Activated CD4-positive, alpha-beta memory T cell treated with anti-CD3 and anti-CD28 coated beads for 36 hours (primary cell): ENCODE data around the gene ARHGAP15. TPM values are rescaled to one million over a fixed set of nuclear protein-coding genes. Genes with fewer than 3 reads are reported as not detected.
A peak's percentile ranks its signal among the peaks of the same experiment; 100 is the strongest.

Experiments used
- CTCF ChIA-PET: fragments of 350-600 bp; sonication (Branson Sonifier 250); formaldehyde crosslinking; loops from one replicate; lab custom pipeline; 2021; ENCODE audit warnings: antibody characterized with exemption, inconsistent platforms; lab: Charles Lee
- POLR2A ChIA-PET: fragments of 350-600 bp; sonication (Branson Sonifier 250); formaldehyde crosslinking; loops from one replicate; lab custom pipeline; 2021; ENCODE audit warnings: antibody characterized with exemption; lab: Charles Lee
- DNase-seq: peaks from one replicate; pipeline ENCODE4 v3.0.0-alpha.2; 2020
- H3K27ac Mint-ChIP-seq: one replicate; pipeline ENCODE4 v1.8.0; 2021; ENCODE audit warnings: mixed read lengths
- H3K27me3 Mint-ChIP-seq: one replicate; pipeline ENCODE4 v1.8.0; 2021; ENCODE audit warnings: mixed read lengths
- H3K36me3 Mint-ChIP-seq: one replicate; pipeline ENCODE4 v1.8.0; 2021; ENCODE audit warnings: mixed read lengths
- H3K4me1 Mint-ChIP-seq: one replicate; pipeline ENCODE4 v1.8.0; 2021; ENCODE audit warnings: low read depth, mixed read lengths
- H3K4me3 Mint-ChIP-seq: one replicate; pipeline ENCODE4 v1.8.0; 2021; ENCODE audit warnings: mild to moderate bottlenecking, mixed read lengths
- H3K9me3 Mint-ChIP-seq: one replicate; pipeline ENCODE4 v1.8.0; 2021; ENCODE audit warnings: mixed read lengths
- intact Hi-C: fragments of 100-400 bp; cut with micrococcal nuclease; formaldehyde crosslinking; loops from one replicate; pipeline ENCODE4 v1.15.1; 2023
- total RNA-seq, 2 experiments: library from RNA; stranded (reverse); gene quantifications; one replicate each; pipeline ENCODE4 v1.2.3, GENCODE V29; 2021

Gene ARHGAP15
- total RNA-seq, 2 experiments from 2014 or later: 70.2 to 71.2 TPM

DNA sequence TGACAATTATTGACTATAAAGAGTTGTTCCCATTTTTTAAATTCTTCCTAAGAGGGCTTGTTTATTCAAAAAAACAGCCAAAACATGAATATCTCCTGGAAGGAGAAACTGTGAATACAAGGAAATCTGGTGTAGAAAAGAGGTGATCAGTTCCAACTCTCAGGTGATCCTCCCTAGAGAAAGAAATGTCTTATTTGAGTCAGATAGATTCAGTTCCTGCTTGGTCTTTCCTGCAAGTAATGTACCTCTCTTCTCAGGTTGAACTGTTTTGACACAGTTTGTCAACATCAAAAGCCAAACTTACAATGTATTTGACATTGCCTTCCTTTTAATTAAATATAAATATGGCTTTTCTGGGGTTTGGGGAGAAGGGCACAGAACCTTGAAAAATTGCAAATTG is 567.4 kb downstream of the ARHGAP15 start:
- no peaks in the 10 kb centered on the region for H3K9me3 Mint-ChIP-seq
- no peaks in the 10 kb centered on the region for H3K27me3 Mint-ChIP-seq
- peaks cover 70% of the 10 kb centered on the region for H3K4me1 Mint-ChIP-seq
- no peak overlapping the region for H3K27ac Mint-ChIP-seq
- peaks cover 8% of the 10 kb centered on the region for H3K36me3 Mint-ChIP-seq
- POLR2A ChIA-PET: no interaction called here
- DNase-seq: no peak
- H3K4me3 Mint-ChIP-seq: no peak overlapping the region
- intact Hi-C loops: loop anchor here (1.0 to 5.0 kb wide), 4 partner anchors 8 to 431 kb away; no protein-coding TSS in a partner anchor
- CTCF ChIA-PET: no interaction called here

DNA sequence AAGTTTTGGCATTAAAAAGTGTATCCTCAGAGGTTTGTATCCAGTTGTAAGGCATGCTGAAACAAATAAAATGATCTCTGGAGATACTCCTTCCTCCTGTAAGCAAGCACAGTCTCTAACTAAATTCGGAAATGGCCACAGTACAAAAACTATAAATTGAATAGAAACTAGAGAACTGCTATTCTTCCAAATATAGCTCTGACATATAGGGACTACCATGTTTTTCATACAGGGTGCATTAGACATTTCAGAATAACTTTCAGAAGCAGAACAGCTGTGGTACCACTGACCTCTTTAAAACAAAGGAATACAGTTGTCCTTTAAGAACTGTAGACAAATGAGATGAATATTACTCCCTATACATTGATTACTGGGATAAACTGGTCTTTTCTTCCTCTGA is 568.5 kb downstream of the ARHGAP15 start:
- POLR2A ChIA-PET: interaction anchor here (1.3 kb wide), 2 partner anchors 11 to 33 kb away, joined by 3 to 4 read pairs; no protein-coding TSS in a partner anchor
- Mint-ChIP-seq H3K27ac (peak overlapping the region; percentile 64), H3K27me3 (no peaks in the 10 kb centered on the region), H3K4me3 (no peak overlapping the region), H3K36me3 (peaks cover 4% of the 10 kb centered on the region), H3K4me1 (peaks cover 69% of the 10 kb centered on the region), H3K9me3 (no peaks in the 10 kb centered on the region)
- no peak for DNase-seq
- CTCF ChIA-PET: interaction anchor here (1.4 to 1.7 kb wide), 2 partner anchors 11 to 33 kb away, joined by 4 to 6 read pairs; no protein-coding TSS in a partner anchor
- intact Hi-C loops: loop anchor here (2.0 to 5.0 kb wide), 5 partner anchors 65 to 435 kb away; no protein-coding TSS in a partner anchor

GRCh38 chr2:143698352-143698751 is 569.1 kb downstream of the ARHGAP15 start:
- no peak for DNase-seq
- Mint-ChIP-seq H3K4me3 (no peak overlapping the region), H3K27ac (peak overlapping the region; percentile 64), H3K27me3 (no peaks in the 10 kb centered on the region), H3K4me1 (peaks cover 71% of the 10 kb centered on the region), H3K36me3 (peaks cover 7% of the 10 kb centered on the region), H3K9me3 (no peaks in the 10 kb centered on the region)
- POLR2A ChIA-PET: interaction anchor here (0.6 to 1.4 kb wide), 5 partner anchors 8 to 401 kb away, joined by 3 to 7 read pairs (median 3); no protein-coding TSS in a partner anchor
- CTCF ChIA-PET: interaction anchor here (1.4 to 1.7 kb wide), 2 partner anchors 12 to 32 kb away, joined by 4 to 6 read pairs; no protein-coding TSS in a partner anchor
- intact Hi-C loops: loop anchor here (2.0 to 5.0 kb wide), 5 partner anchors 66 to 436 kb away; no protein-coding TSS in a partner anchor

- Mint-ChIP-seq H3K4me1 (peaks cover 76% of the 10 kb centered on the region), H3K27ac (peak overlapping the region; percentile 64), H3K4me3 (no peak overlapping the region), H3K9me3 (no peaks in the 10 kb centered on the region), H3K36me3 (peaks cover 13% of the 10 kb centered on the region), H3K27me3 (no peaks in the 10 kb centered on the region)
- intact Hi-C loops: loop anchor here (1.0 to 5.0 kb wide), 6 partner anchors 31 to 436 kb away; no protein-coding TSS in a partner anchor
- no peak for DNase-seq
- ChIA-PET CTCF (interaction anchor here (0.5 to 1.4 kb wide), 5 partner anchors 9 to 445 kb away, joined by 3 to 4 read pairs (median 3); no protein-coding TSS in a partner anchor), POLR2A (interaction anchor here (0.6 to 1.5 kb wide), 5 partner anchors 9 to 401 kb away, joined by 3 to 7 read pairs (median 3); no protein-coding TSS in a partner anchor)
Observed at GRCh38 chr2:143698888-143699570, 569.8 kb downstream of the ARHGAP15 start.

DNA sequence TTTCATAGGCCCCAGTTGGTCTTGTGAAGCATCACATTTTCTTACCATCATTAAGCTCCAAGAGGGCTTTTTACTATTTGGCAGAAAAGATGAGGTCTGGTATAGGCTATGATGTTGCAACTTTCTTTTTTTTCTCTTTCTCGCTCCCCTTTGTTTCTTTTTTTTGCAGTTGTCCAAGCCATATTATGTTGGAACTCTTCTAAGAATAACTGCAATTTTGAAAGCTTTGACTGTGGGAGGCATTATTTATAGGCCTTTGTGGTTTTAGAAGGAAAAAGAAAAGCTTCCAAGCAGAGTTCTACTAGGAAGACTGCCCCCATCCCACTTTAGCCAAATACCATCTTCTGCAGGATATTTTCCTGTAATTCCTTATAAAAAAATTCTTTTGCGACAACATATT is 571.6 kb downstream of the ARHGAP15 start:
- POLR2A ChIA-PET: no interaction called here
- CTCF ChIA-PET: interaction anchor here (1.1 to 1.2 kb wide), 2 partner anchors 14 to 210 kb away, joined by 3 to 5 read pairs; no protein-coding TSS in a partner anchor

GRCh38 chr2:143701785-143702184 is 572.6 kb downstream of the ARHGAP15 start:
- ChIA-PET CTCF (interaction anchor here (0.9 kb wide), 1 partner anchor 27 kb away, joined by 3 read pairs; no protein-coding TSS in a partner anchor), POLR2A (no interaction called here)
- no peaks in the 10 kb centered on the region for H3K9me3 Mint-ChIP-seq
- no peak overlapping the region for H3K27ac Mint-ChIP-seq
- DNase-seq: no peak
- no peak overlapping the region for H3K4me3 Mint-ChIP-seq
- H3K27me3 Mint-ChIP-seq: no peaks in the 10 kb centered on the region
- peaks cover 29% of the 10 kb centered on the region for H3K36me3 Mint-ChIP-seq
- H3K4me1 Mint-ChIP-seq: peaks cover 69% of the 10 kb centered on the region
- intact Hi-C loops: no loop called here

More for the DNA sequence above, 571.6 kb downstream of the ARHGAP15 start:
- H3K27me3 Mint-ChIP-seq: no peaks in the 10 kb centered on the region
- peaks cover 23% of the 10 kb centered on the region for H3K36me3 Mint-ChIP-seq
- intact Hi-C loops: no loop called here
- no peaks in the 10 kb centered on the region for H3K9me3 Mint-ChIP-seq
- H3K27ac Mint-ChIP-seq: no peak overlapping the region
- H3K4me1 Mint-ChIP-seq: peaks cover 77% of the 10 kb centered on the region
- H3K4me3 Mint-ChIP-seq: no peak overlapping the region
- no peak for DNase-seq

DNA sequence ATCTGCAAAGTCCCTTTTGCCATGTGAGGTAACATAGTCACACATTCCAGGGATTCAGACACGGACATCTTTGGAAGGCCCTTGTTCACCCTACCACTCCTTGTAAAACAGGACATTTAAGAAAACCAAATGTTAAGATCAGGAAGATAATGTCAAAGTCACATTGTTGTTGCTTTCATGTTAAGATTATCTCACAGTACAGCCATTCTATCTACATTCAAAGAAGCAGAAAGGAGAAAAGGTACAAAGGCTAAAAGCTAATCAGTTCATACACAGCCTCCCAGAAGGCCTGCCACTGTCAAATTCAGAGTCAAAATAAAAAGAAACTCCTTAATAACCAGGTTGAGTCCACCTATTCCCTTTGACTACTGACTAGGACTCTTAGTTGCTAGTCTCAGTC is 573.7 kb downstream of the ARHGAP15 start:
- Mint-ChIP-seq H3K27ac (no peak overlapping the region), H3K27me3 (no peaks in the 10 kb centered on the region), H3K4me1 (peaks cover 59% of the 10 kb centered on the region), H3K4me3 (no peak overlapping the region), H3K9me3 (no peaks in the 10 kb centered on the region), H3K36me3 (peaks cover 39% of the 10 kb centered on the region)
- intact Hi-C loops: no loop called here
- DNase-seq: no peak
- ChIA-PET CTCF (no interaction called here), POLR2A (no interaction called here)

- H3K4me1 Mint-ChIP-seq: peaks cover 46% of the 10 kb centered on the region
- H3K27me3 Mint-ChIP-seq: no peaks in the 10 kb centered on the region
- CTCF ChIA-PET: no interaction called here
- peaks cover 45% of the 10 kb centered on the region for H3K36me3 Mint-ChIP-seq
- intact Hi-C loops: loop anchor here (1.0 to 2.0 kb wide), 10 partner anchors 8 to 812 kb away; no protein-coding TSS in a partner anchor
- POLR2A ChIA-PET: interaction anchor here (0.8 to 1.1 kb wide), 4 partner anchors 15 to 227 kb away, joined by 3 to 7 read pairs (median 3); no protein-coding TSS in a partner anchor
- DNase-seq: no peak
- no peak overlapping the region for H3K4me3 Mint-ChIP-seq
- peak overlapping the region; percentile 68 for H3K27ac Mint-ChIP-seq
- no peaks in the 10 kb centered on the region for H3K9me3 Mint-ChIP-seq
Observed at GRCh38 chr2:143704451-143705106, 575.4 kb downstream of the ARHGAP15 start.

- ChIA-PET POLR2A (interaction anchor here (0.8 to 1.1 kb wide), 2 partner anchors 25 to 227 kb away, joined by 3 to 7 read pairs; no protein-coding TSS in a partner anchor), CTCF (interaction anchor here (1.2 to 1.3 kb wide), 2 partner anchors 11 to 18 kb away, joined by 3 to 4 read pairs; no protein-coding TSS in a partner anchor)
- peaks cover 6% of the 10 kb centered on the region for H3K9me3 Mint-ChIP-seq
- H3K27ac Mint-ChIP-seq: peak overlapping the region; percentile 68
- H3K27me3 Mint-ChIP-seq: no peaks in the 10 kb centered on the region
- H3K4me3 Mint-ChIP-seq: no peak overlapping the region
- H3K4me1 Mint-ChIP-seq: peaks cover 41% of the 10 kb centered on the region
- intact Hi-C loops: loop anchor here (2.0 kb wide), 2 partner anchors 152 to 812 kb away; no protein-coding TSS in a partner anchor
- no peak for DNase-seq
- H3K36me3 Mint-ChIP-seq: peaks cover 50% of the 10 kb centered on the region
Observed at GRCh38 chr2:143705108-143705707, 576.0 kb downstream of the ARHGAP15 start.

DNA sequence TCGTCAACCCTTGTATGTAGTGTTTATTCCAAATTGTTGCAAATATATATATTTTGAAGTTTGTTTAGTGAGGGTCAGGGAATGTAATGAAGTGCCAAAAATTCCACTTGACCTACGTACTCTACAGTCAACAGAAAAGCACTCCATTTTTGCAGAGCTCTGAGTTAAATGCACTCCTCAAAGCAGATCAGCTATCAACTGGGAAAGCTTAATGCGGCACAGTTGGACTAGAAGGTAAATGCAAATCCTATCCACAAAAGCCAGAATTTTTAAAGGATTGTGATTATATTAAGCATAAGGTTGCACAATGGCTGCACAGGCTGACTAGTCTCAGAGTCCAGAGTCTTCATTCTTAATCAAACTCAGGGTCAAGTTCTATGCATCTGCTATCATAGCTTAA is 577.1 kb downstream of the ARHGAP15 start:
- Mint-ChIP-seq H3K27me3 (no peaks in the 10 kb centered on the region), H3K9me3 (peaks cover 15% of the 10 kb centered on the region)

DNA sequence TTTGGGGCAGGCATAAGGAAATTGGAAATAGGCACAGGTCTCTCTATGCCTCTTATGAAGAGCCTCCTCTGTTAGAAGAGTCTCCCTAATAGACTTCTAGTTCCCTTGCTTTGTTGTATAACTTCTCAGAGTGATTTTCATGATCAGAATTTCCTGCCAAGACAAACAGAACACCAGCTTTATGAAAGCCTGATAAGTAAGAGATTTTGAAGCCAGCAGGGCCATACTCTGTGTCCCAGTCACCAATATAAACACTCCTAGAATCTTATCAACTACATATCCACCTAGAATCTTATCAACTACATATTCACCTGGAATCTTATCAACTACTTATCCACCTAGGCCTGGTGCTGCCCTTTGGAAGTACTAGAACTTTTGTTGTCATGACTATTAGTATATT is 579.5 kb downstream of the ARHGAP15 start:
- Mint-ChIP-seq H3K4me1 (peaks cover 29% of the 10 kb centered on the region), H3K9me3 (peaks cover 26% of the 10 kb centered on the region), H3K36me3 (peaks cover 70% of the 10 kb centered on the region), H3K27ac (no peak overlapping the region), H3K27me3 (no peaks in the 10 kb centered on the region), H3K4me3 (no peak overlapping the region)
- DNase-seq: no peak
- ChIA-PET CTCF (no interaction called here), POLR2A (interaction anchor here (1.5 kb wide), 1 partner anchor 10 kb away, joined by 3 read pairs; no protein-coding TSS in a partner anchor)
- intact Hi-C loops: no loop called here

More for the DNA sequence above, 577.1 kb downstream of the ARHGAP15 start:
- intact Hi-C loops: no loop called here
- ChIA-PET CTCF (interaction anchor here (1.2 to 1.3 kb wide), 2 partner anchors 10 to 19 kb away, joined by 3 to 4 read pairs; no protein-coding TSS in a partner anchor), POLR2A (no interaction called here)
- H3K4me1 Mint-ChIP-seq: peaks cover 36% of the 10 kb centered on the region
- H3K36me3 Mint-ChIP-seq: peaks cover 61% of the 10 kb centered on the region
- H3K27ac Mint-ChIP-seq: no peak overlapping the region
- no peak overlapping the region for H3K4me3 Mint-ChIP-seq
- DNase-seq: no peak
